ENCODE measurements around the gene SLC4A2.

The SLC4A2 gene

DNA sequence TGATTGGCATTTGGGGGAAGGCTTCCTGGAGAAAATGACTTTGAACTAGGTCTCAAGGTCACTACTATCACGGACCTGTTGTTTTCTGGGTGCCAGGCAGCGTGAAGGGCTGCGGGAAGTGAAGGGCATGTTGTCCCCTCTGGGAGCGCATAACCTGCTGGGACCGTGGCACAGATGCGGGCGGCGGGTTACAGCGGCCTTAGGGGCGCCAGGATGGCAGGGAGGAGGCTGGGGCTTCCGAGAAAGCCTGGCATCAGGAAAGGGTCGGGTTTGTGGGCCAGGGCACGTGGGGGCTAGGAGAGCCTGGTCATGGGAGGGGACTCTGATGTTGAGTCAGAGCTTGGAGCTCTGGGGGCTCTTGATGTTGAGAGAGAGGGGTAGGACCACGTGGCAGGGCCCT is 6.1 kb downstream of the SLC4A2 start:
- no peak for DNase-seq

DNA sequence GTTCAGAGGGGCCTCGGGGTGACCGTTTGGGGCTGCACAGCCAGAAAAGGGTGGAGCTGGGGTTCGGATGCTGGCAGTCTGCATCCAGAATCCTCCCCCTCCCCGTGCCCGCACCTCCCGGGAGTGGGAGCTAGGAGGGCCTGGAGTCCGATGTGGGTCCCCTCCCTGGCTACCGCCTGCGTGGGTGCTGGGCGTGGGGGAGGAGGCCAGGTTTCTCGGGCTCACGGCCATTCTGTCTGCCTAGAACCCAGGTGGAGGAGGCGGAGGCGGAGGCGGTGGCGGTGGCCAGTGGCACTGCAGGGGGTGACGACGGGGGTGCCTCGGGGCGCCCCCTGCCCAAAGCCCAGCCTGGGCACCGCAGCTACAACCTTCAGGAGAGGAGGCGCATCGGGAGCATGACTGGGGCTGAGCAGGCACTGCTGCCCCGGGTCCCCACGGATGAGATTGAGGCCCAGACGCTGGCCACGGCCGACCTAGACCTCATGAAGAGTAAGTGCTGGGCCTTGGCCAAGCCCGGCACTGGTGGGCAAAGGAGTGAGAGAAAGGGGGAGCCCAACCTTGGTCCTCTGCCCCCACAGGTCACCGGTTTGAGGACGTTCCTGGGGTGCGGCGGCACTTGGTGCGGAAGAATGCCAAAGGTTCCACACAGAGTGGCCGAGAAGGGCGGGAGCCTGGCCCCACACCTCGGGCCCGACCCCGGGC is 7.0 kb downstream of the SLC4A2 start:
- no peak for DNase-seq

DNA sequence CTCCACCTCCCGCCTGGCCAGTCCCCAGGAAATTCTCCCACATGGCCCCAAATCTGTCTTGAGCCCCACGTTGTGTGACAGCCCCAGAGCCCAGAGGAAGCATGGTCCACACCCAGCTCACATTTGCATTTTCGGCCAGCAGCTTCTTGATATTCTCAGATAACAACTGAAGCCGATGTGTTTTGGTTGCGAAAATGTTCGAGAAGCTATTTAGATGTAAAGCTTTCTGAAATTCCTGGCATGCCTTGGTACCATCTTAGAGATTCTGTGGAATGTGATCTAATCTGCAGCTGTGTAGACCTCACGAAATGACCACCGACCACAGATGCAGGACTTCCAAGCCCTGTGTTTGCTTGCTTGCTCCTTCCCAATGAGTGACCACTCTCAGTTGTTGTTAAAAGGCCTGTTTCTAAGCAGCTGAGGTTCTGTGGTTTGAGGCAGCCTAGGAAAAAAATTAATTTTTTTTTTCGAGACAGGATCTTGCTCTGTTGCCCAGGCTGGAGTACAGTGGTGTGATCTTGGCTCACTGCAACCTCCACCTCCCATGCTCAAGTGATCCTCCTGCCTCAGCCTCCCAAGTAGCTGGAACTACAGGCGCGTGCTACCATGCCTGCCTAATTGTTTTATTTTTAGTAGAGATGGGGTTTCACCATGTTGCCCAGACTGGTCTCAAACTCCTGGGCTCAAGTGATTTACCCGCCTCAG is 8.8 kb downstream of the SLC4A2 start:
- DNase-seq, result no peak

DNA sequence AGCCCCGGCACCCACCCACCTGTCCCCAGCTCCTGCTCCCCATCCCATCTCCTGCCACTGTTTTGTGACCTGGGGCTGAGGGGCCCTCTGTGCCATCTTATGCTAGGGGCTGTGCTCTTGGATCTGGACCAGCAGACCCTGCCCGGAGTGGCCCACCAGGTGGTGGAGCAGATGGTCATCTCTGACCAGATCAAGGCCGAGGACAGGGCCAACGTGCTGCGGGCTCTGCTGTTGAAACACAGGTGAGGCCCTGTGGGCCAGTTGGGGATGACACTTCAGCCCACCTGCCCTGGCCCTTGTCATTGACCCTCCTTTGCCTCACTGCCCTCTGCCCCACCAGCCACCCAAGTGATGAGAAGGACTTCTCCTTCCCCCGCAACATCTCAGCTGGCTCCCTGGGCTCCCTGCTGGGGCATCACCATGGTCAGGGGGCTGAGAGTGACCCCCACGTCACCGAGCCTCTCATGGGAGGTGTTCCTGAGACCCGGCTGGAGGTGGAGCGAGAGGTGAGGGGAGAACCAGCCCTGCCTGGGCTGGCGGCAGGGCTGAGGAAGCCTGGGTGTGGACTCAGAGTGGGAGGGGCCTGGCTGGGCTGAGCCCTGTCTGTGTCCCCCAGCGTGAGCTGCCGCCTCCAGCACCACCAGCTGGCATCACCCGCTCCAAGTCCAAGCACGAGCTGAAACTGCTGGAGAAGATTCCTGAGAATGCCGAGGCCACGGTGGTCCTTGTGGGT is 10.6 kb downstream of the SLC4A2 start:
- DNase-seq, result no peak

DNA sequence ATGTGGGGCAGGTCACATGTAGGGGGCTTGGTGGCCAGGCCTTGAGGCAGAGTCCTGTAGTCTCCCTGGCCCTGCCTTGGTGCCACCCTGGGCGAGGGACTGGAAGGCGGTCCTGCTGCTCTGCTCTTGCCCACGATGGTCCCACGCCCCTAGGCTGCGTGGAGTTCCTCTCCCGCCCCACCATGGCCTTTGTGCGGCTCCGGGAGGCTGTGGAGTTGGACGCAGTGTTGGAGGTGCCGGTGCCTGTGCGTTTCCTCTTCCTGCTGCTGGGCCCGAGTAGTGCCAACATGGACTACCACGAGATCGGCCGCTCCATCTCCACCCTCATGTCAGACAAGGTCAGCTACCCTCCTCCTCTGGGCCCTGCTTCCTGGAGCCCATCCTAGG is 11.2 kb downstream of the SLC4A2 start:
- no peak for DNase-seq

DNA sequence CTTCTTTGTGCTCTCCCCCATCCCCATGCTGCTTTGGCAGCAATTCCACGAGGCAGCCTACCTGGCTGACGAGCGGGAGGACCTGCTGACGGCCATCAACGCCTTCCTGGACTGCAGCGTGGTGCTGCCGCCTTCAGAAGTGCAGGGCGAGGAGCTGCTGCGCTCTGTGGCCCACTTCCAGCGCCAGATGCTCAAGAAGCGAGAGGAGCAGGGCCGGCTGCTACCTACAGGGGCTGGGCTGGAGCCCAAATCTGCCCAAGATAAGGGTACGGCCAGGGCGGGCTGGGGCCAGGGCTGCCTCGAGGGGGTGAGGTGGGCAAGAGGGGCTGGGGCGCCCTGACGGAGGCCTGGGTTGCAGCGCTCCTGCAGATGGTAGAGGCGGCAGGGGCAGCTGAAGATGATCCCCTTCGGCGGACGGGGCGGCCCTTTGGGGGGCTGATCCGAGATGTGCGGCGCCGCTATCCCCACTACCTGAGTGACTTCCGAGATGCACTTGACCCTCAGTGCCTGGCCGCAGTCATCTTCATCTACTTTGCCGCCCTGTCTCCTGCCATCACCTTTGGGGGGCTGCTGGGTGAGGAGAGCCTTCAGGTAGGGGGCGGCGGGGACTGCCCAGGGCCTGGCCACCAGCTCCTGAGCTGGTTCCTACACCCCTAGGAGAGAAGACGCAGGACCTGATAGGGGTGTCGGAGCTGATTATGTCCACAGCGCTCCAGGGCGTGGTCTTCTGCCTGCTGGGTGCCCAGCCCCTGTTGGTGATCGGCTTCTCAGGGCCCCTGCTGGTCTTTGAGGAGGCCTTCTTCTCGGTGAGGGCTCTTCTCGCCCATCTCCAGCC is 11.9 kb downstream of the SLC4A2 start:
- DNase-seq, result no peak

DNA sequence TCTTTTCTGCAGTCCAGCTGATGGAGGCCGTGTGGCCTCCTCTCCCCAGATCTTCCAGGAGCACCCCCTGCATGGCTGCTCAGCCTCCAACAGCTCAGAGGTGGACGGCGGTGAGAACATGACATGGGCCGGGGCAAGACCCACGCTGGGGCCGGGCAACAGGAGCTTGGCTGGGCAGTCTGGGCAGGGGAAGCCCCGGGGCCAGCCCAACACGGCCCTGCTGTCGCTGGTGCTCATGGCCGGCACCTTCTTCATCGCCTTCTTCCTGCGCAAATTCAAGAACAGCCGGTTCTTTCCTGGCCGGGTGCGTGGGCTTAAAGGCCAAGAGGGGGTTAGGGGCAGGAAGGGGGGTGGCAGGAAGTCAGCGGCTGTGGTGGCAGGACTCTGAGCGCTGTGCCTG is 14.6 kb downstream of the SLC4A2 start:
- DNase-seq, result no peak

DNA sequence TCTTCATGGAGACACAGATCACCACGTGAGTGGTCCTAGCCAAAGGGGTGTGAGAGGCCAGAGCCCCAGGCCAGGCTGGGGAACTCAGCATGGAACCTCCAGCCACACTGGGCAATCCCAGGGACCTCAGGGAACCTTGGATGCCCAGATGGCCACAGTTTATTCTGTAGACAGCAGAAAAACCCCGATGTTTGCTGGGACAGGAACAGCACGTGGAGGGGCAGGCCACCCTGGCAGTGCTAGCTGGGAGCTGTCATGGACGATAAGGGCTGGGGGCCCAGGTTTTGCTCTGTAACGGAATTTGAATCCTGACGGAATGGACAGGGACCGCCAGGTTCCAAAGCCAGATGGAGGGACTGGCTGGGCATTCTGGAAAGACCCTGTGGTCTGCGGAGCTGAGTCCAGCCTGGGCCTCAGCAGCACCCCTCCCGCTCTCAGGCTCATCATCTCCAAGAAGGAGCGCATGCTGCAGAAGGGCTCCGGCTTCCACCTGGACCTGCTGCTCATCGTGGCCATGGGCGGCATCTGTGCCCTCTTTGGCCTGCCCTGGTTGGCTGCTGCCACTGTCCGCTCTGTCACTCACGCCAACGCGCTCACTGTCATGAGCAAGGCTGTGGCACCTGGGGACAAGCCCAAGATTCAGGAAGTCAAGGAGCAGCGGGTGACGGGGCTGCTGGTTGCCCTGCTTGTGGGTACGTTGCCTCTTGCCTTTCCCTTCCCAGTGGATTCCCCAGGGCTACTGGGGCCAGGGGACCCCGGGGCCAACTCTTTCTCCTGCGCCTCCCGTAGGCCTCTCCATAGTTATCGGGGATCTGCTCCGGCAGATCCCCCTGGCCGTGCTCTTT is 15.7 kb downstream of the SLC4A2 start:
- DNase-seq, result no peak

DNA sequence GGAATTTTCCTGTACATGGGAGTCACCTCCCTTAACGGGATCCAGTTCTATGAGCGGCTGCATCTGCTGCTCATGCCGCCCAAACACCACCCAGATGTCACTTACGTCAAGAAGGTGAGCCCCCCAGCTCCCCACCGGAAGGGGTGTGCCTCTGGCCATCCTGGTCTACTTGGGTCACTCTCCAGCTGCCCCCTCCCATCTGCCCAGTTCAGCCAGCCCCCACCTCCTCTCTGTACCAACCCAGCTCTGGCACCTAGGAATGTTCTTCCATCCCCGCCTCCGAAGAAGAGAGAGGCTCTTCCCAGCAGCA is 16.2 kb downstream of the SLC4A2 start:
- no peak for DNase-seq

DNA sequence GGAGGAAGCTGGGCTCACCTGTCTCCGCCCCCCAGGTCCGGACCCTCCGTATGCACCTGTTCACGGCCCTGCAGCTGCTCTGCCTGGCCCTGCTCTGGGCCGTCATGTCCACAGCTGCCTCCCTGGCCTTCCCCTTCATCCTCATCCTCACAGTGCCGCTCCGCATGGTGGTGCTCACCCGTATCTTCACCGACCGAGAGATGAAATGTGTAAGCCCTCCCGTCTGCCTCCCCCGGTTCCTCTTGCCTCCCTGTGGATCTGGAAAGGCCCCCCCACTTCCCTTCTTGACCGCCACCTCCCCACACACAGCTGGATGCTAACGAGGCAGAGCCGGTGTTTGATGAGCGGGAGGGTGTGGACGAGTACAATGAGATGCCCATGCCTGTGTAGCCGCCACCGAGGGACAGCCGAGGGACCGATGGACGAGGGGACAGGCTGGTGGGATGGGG is 16.6 kb downstream of the SLC4A2 start:
- DNase-seq, result no peak

DNA sequence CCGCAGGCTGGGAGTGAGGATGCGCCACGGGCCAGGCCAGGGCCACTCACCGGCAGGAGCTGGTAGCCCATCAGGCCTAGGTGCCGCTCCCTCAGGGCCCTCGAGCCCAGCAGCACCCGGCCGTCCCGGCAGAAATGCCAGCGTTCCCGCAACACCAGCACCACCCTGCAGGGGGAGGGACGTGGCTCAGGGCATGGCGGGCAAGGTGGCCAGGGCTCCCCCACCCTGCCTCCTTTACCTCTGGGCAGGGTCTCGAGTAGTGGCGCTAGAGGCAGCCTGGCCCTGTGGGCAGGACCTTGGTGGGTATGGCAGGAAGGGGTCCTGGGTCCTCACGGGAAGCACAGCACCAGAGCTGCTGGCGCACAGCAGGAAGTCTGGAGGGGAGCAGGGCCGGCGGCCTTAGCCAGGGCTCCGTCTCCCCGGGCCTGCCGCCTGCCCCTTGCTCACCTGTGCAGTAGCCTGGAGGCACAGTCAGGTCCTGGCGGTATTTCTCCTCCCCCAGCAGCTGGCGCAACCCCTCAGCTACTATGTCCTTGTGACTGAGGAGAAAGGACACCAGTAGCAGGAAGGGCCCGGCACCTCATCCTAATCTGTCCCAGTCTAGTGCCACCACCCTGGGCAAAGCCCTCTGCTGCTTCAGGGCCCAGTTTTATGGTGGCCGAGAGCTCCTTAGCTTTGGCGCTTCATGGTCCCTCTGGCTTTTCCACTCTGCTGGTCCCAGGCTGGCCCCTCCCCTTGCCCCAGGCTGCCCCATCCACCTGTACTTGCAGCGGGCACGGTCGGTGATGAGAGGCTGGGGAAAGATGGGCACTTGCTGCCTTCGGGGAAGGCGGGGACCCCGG is 17.7 kb downstream of the SLC4A2 start:
- no peak for DNase-seq

DNA sequence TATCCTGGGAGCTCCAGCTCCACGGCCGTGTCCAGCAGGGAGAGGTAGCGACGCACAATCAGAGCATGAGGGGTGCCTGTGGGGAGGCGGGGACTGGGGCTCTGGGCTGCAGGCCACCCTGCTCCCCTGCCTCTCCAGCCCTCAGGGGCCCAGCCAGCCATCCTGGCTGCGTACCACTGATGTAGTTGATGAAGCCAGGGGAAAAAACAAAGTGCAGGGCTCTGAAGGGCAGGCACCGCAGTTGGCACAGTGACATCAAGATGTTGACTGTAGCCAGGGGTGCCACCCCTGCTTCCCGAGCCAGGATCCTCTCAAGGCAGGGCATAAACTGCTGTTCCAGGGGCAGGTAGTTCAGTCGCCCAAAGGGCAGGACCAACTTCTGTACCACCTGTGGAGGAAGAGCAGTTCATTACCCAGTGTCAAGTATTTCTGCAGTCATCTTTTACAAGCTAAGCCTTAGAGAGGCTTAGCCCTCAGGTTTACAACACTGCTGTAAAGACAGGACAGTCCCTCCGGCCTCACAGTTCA is 18.4 kb downstream of the SLC4A2 start:
- DNase-seq, result no peak

DNA sequence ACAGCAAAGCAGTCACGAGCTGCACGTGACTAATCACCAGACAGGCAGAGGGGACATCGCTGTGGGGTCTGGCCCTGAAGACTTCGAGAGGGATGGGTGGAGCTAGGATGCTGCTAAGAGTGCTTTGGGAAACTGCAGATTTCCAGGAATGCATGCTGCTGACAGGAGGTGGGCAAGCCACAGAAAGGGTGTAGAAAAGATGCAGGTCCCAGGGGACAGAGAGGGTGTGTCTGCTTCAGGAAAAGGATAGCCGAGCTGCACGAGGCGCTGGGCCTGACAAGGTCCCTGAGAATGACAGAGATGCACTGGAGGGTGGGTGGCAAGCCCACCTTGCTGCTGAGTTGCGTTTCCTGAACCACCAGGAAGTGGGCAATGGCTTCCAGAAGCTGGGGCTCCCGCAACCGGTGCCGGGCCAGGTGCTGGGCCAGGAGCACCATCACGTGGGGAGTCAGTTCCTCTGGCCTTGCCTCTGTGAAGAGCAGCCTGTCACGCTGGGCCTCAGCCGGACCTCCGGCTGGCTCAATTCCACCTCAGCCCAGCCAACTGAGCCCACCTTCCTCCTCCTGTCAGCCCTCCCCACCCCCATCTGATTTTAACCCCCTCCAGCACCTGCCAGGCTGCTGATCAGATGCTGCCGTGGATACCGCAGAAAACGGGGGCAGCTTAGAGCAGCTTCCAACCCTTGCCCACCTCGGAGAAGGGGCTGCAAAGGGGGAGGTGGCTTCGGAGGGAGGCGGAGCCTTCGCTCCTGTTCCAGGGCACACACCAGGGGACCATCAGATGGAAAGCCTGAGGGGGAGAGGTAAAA is 19.0 kb downstream of the SLC4A2 start:
- DNase-seq, result no peak

DNA sequence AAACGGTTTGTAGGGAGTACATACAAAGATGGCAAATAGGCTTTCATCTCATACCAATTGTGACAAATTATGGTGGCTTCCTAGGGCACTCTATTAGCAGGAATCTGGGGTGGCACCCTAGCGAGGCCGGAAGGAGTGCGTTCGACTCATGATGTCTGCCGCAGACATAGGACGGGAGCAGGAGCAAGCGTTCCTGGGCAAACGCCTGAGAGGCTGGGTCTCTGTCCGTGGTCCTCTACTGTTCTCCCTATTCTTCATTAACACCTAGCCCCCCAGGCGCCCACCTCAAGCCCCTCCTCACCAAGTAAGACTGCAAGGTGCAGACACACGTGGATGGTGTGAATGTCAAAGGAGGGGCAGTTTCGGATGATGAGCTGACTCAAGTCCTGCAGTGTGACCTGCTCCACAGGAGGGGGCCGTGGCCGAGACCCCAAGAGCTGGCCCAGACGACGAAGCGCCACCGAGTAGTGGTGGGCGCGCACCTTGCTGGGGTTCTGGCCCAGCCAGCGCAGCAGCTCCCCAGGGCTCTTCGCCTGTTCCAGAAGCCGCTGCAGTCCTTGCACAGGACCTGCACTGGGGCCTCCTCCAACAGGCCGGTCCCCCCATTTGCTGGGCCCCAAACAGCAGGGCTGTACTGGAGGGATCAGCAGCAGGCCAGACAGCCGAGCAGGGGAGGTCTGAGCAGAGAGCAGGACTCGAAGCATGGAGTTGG is 20.0 kb downstream of the SLC4A2 start:
- DNase-seq, result no peak

DNA sequence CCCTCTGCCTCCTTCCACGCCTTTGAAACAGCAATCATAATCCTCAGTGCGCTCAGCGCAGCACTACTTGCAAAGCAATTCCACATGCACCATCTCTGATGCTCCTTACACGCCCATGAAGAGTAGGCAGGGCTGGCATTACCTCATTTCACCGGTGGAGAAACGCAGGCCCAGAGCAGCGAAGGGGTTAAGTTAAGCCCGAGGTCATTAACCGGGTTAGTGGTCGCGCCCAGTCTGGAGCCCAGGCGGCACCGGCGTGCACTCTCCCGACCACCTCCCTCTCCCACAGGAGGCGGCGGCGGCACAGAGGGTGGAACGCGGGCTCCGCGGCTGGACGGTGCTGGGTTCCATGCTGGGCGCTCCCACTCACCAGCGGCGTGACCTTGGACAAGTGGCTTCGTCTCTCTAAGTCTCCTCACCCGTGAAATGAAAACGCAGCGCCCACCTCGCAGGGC is 20.7 kb downstream of the SLC4A2 start:
- DNase-seq, result no peak

DNA sequence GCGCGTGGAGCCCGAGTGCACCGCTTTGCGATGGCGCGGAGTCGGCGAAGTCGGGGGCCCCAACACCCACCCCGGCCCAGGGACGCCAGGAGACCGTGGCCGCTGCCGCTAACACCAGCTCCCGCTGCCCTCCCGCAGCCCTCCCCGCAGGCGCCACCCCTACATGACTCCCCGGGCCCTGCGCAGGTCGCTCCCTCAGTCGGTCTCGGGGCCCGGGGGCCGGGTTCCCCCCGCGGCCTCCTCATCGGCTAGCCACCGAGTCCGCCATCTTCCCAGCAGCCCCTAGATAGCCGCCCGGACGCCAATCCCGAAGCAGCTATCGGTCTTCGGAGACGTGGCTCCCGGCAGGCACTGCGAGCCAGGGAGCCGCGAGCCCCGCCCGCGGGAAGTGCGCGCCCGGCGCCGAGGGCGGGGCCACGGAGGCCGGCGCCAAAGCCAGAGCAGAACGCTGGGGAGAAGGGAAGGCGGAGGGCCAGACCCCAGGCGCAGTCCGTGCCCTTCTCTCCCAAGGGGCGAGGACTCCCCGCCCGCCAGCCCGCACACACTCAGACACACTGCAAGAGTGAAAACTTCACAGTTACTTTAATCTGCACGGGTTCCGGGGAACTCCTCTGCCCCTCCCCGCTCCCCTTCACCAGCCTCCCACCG is 21.3 kb downstream of the SLC4A2 start, which contains the start of gene FASTK:
Gene FASTK (minus strand): TSS at position 288 of the 648 bp plus-strand sequence. CDS start 43 bp downstream, at position 245.
- DNase-seq, result peak; percentile 80

DNA sequence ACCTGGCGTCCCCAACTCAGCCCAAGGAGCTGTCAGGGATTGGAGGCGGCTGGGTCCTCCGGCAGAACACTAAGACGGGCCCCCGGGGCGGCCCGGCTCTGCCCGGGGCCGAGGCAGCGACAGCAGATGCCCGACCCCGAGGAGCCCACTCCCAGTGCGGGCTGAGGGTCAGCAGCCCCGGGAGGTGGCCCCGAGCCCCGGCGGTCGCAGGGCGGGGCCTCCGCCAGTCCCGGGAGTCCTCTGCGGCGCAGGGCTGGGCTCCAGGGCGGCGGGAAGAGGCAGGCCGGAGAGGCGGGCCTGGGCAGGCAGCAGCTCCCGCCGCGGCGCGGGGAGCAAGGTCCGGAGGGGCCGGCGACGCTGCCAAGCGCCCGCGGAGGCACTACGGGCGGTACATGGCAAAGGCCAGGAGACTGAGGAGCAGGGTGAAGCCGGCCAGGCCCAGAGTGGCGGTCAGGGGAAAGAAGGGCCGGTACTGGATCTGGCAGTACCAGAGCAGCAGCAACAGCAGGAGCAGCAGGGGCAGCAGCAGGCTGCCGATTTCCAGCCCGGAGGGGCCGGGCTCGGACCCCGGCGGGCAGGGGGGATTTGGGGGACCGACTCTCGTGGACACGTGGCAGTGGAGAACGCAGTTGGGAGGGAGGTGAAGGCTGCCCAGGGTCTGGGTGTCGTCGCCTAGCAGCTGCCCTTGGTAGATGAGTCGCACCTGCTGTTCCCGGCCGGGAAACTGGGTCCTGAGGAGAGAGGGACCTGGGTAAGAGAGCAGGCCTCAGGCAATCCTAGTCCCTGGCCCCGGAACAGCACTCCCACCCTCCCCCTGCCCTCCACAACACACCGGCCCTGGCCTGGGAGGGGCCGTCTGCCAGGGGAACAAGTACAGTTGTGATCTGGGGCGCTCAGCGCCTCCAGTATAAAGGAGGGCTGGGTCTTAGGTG is 22.0 kb downstream of the SLC4A2 start:
- no peak for DNase-seq
